GM18951 (cell line): Measurements from ENCODE around the gene DSCAM.
"Not testable (repeated sequence)": the region's sequence is repeated elsewhere in the genome, so short reads cannot be mapped to it uniquely, and the experiment has no call there.

Experiments used
- POLR2A ChIP-seq: IDR thresholded peaks from 4 replicates; pipeline ENCODE4 v1.6.1; 2011; ENCODE audit warnings: mild to moderate bottlenecking; ENCODE audit not compliant: insufficient read length, insufficient read depth; ENCODE audit errors: extremely low read depth
- in situ Hi-C: fragments of 300-500 bp; cut with MboI; formaldehyde crosslinking; loops from one replicate; pipeline ENCODE4 v1.12.0; 2022; ENCODE audit warnings: low sequenced_read_pairs, mixed read lengths, inconsistent platforms; ENCODE audit not compliant: unreplicated experiment

DSCAM gene

GRCh38 chr21:40029888-40030287 lies 817.1 kb downstream of the DSCAM start:
- no peak for TF ChIP-seq POLR2A
- in situ Hi-C loops: no loop called here

GRCh38 chr21:40028393-40028792 lies 818.6 kb downstream of the DSCAM start:
- in situ Hi-C loops: not testable (repeated sequence)

- no peak for TF ChIP-seq POLR2A
- in situ Hi-C loops: no loop called here
These were observed 825.2 kb downstream of the DSCAM start for GRCh38 chr21:40021558-40022351.

GRCh38 chr21:40020651-40021050 lies 826.3 kb downstream of the DSCAM start:
- in situ Hi-C loops: no loop called here
- TF ChIP-seq POLR2A: no peak

GRCh38 chr21:40018871-40019475 lies 828.0 kb downstream of the DSCAM start:
- no peak for TF ChIP-seq POLR2A
- in situ Hi-C loops: no loop called here

GRCh38 chr21:40016667-40017066 lies 830.3 kb downstream of the DSCAM start:
- TF ChIP-seq POLR2A: no peak
- in situ Hi-C loops: no loop called here

- no peak for TF ChIP-seq POLR2A
These were observed 830.7 kb downstream of the DSCAM start for GRCh38 chr21:40016234-40016633.

GRCh38 chr21:40015818-40016217 lies 831.1 kb downstream of the DSCAM start:
- TF ChIP-seq POLR2A: no peak
- in situ Hi-C loops: no loop called here

More at GRCh38 chr21:40016234-40016633, 830.7 kb downstream of the DSCAM start:
- in situ Hi-C loops: no loop called here

GRCh38 chr21:40014394-40014793 lies 832.6 kb downstream of the DSCAM start:
- in situ Hi-C loops: no loop called here

GRCh38 chr21:40013001-40013735 lies 833.8 kb downstream of the DSCAM start:
- TF ChIP-seq POLR2A: no peak
- in situ Hi-C loops: no loop called here

More at GRCh38 chr21:40014394-40014793, 832.6 kb downstream of the DSCAM start:
- no peak for TF ChIP-seq POLR2A

GRCh38 chr21:40011371-40011770 lies 835.6 kb downstream of the DSCAM start:
- in situ Hi-C loops: no loop called here
- TF ChIP-seq POLR2A: no peak

GRCh38 chr21:40002978-40003377 lies 844.0 kb downstream of the DSCAM start:
- in situ Hi-C loops: no loop called here
- TF ChIP-seq POLR2A: no peak

GRCh38 chr21:39984286-39984991 lies 862.5 kb downstream of the DSCAM start:
- no peak for TF ChIP-seq POLR2A
- in situ Hi-C loops: no loop called here
